Stimulated activated CD4-positive, alpha-beta T cell treated with anti-CD3 and anti-CD28 coated beads, Interleukin-1b, Interleukin-23, amount 100 ng/mL, for 1 hour (primary cell): Measurements from ENCODE around the gene SSX2IP.
"Not testable (repeated sequence)": the region's sequence is repeated elsewhere in the genome, so short reads cannot be mapped to it uniquely, and the experiment has no call there.

Experiments used
- DNase-seq, 2 donors: peaks; one replicate each; pipeline ENCODE4 v3.0.0-alpha.2; 2020; ENCODE audit warnings: low read depth in 2 of 2

The SSX2IP gene, protein sequence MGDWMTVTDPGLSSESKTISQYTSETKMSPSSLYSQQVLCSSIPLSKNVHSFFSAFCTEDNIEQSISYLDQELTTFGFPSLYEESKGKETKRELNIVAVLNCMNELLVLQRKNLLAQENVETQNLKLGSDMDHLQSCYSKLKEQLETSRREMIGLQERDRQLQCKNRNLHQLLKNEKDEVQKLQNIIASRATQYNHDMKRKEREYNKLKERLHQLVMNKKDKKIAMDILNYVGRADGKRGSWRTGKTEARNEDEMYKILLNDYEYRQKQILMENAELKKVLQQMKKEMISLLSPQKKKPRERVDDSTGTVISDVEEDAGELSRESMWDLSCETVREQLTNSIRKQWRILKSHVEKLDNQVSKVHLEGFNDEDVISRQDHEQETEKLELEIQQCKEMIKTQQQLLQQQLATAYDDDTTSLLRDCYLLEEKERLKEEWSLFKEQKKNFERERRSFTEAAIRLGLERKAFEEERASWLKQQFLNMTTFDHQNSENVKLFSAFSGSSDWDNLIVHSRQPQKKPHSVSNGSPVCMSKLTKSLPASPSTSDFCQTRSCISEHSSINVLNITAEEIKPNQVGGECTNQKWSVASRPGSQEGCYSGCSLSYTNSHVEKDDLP

DNA sequence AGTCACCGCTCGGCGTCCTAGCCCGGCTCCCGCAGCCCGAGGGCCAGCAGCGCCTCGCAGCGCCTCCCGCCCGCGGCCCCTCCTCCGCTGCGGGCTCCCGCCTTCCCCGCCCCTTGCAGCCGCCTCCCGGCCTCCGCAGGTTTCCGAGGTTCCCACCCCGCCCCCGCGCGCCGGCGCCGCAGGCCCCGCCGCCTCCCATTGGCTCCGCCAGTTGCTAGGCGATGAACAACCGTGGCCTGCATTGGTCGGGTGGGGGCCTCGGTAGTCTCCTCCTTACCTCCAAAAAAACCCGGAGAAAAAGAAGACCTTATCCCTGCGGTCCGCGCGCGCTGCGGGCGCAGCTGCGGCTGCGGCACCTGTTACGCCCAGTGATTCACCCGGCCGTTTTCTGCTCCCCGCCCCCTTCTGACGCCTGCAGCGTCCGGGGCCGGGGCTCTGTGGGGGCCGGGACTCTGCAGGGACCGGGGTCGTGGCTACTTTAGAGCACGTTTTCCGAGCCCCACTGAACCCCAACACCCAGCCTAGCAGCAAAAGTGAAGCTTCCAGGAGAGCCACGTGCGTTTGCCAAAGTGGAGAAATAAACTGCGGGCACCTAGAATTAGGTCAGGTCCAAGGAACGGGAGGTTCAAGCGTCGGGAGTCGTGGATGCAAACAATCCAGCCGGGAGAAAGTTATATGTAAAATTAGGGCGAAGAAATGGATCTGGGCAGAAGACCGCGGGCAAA is at the start of gene SSX2IP:
TSS of gene SSX2IP (minus strand) at position 65 of the 725 bp plus-strand sequence. CDS start 19,242 bp downstream, outside the sequence.
- DNase-seq = peak; percentile 98 to 100

- DNase-seq = no peak
These were observed 48.0 kb upstream of the SSX2IP start for GRCh38 chr1:84738237-84738636.

DNA sequence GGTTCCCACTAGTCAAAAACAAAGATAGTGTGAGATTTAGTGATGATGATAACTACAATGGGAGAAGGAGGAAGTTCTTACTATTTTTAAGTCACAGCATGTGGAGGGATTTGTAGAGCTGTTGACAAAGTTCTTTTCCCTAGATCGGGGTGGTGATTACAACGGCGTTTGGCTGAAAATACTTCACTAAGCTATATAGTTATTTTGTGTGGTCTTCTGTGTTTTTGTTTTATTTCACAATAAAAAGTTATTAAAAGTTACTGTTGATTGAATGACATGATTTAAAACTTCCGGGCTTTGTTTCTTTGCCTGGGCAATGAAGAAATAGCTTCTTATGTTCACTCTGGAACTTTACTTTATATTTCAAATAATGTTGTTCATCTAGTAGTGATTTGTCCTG is 47.3 kb upstream of the SSX2IP start:
- no peak for DNase-seq

DNA sequence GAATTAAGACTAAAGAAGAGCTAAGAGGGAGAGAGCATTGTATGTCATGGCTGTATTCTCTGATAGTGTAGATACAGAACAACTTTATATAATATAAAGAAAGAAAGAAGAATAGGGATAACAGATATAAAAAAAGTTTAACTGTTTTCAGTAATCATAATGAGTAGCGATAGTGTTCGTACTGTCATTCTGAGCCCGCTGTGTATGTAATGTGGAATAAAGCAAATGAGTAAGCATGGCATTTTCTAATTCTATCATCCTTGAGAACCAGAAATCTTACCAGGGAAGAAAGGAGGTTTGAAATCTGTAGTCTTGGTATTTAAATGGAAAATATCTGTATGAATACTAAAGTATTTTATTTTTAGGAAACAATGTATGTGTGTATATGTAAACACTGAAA is 46.7 kb upstream of the SSX2IP start:
- no peak for DNase-seq

DNA sequence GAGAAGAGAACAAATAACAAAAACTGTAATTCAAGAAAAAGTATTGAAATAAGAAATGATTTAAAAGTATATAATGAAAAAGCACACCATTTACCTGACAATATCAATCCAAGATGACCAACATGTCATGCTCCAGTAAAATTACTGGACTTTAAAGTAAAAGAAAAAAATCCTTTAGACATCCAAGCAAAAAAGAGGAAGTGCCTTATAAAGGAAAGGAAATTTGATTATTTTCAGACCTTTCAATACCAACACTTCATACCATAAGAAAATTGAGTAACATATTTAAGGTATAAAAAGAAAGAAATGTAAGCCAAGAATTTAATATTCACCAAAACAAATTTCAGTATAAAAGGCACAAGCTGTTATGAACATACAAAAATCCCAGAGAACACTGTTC is 46.2 kb upstream of the SSX2IP start:
- no peak for DNase-seq

DNA sequence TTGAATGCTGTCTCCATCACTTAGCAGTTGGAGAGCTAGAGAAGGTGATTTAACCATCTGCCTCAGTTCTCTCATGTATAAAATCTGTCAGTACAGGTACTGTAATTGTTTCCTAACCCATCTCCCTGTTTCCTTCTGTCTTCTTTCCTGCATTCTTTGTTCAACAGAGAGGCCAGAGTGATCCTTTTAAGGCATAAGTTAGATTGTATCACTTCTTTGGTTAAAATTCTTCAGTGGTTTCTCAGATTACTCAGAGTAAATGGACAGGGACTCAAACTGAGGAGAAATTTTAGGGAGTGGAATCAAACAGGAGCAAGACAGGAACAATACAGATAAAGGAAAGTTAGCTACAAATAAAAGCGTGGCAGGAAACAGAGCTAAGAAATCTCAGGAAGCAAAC is 45.2 kb upstream of the SSX2IP start:
- DNase-seq = no peak

GRCh38 chr1:84732520-84732919 is 42.3 kb upstream of the SSX2IP start:
- DNase-seq = no peak

DNA sequence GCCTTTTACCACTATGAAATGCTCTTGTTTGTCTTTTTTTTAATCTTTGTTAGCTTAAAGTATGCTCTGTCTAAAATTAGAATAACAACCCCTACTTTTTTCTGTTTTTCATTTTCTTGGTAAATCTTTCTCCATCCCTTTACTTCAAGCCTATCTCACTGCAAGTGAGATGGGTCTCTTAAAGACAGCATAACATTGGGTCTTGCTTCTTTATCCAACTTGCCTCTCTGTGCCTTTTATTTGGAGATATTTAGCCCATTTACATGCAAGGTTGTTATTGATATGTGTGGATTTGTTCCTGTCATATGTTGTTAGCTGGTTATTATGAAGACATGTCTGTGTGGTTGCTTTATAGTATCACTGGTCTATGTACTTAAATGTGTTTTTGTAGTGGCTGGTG is 41.3 kb upstream of the SSX2IP start:
- no peak for DNase-seq

- not testable (repeated sequence) for DNase-seq
These were observed 37.5 kb upstream of the SSX2IP start for GRCh38 chr1:84727711-84728110.

GRCh38 chr1:84726593-84727499 is 36.6 kb upstream of the SSX2IP start:
- DNase-seq = no peak

GRCh38 chr1:84724128-84724860 is 34.0 kb upstream of the SSX2IP start:
- peak in 1 of 2 donors; percentile 24 for DNase-seq

DNA sequence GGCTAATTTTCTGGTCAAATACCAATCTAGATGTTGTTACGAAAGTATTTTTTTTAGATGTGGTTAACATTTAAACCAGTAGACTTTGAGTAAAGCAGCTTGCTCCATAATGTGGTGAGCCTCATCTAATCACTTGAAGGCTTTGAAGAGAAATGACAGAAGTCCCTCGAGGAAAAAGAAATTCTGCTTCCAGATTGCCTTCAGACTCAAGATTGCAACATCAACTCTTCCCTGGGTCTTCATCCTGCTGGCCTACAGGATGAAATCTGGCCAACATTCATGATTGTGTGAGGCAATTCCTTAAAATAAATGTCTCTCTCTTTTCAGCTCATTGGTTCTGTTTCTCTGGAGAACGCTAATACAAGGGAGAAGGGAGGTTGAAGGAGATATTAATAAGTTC is 32.5 kb upstream of the SSX2IP start:
- DNase-seq = no peak

GRCh38 chr1:84721872-84722271 is 31.6 kb upstream of the SSX2IP start:
- DNase-seq = not testable (repeated sequence)

- DNase-seq = no peak
These were observed 30.9 kb upstream of the SSX2IP start for GRCh38 chr1:84721152-84721551.

- DNase-seq = no peak
These were observed 30.0 kb upstream of the SSX2IP start for GRCh38 chr1:84720221-84720780.

- DNase-seq = no peak
These were observed 29.4 kb upstream of the SSX2IP start for GRCh38 chr1:84719543-84720217.

- DNase-seq = no peak
These were observed 25.2 kb upstream of the SSX2IP start for GRCh38 chr1:84715342-84716019.

DNA sequence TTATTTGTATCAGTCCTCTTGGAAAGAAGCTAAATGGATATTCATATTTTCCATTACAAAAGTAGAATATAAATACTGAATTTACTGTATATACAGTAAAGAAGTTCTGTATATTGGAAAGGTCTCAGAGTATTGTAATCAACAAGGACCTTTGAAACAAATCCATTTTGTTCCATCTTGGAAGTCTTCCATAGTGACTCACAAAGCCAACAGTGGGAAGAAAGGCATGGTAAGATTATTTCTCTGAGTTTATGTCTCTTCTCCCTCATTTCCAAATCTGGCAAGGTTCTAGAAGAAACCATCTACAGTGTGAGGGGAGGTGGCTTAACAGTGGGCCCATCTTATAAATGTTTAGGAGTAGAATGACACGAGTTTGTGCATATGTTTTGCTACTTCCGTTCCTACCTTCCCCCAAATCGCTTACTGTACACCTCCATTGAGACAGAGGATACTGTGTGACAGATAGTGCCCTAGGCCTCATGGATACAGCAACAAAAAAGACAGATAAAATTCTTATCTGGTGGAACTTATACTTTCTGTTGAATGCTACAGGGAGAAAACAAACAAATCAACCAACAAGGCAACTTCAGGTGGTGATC is 22.1 kb upstream of the SSX2IP start:
- no peak for DNase-seq

DNA sequence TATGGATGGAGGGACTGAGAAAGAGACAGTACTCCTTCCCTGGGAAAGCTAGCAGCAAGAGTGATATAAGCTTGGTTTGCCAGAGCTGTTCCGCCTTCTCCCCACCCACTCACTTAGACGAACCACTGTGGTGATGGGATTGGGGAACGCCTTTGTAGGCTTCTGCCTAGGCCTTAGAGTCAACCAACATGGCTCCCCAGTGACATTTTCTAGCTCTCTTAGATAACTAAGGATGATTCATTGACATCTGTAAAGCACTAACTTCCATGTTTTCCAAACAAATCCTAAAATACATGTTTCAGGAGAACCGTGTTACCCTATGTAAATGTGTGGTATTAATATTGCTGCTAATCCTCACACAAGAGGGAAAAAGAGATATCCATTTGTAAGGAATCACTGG is 21.6 kb upstream of the SSX2IP start:
- no peak for DNase-seq
